CD4-positive, alpha-beta T cell treated with Interleukin-17A for 1 hour (primary cell): Measurements from ENCODE around the gene DOK3.

Source experiments
- DNase-seq: peaks from one replicate; pipeline ENCODE4 v3.0.0-alpha.2; 2020

The DOK3 gene, protein sequence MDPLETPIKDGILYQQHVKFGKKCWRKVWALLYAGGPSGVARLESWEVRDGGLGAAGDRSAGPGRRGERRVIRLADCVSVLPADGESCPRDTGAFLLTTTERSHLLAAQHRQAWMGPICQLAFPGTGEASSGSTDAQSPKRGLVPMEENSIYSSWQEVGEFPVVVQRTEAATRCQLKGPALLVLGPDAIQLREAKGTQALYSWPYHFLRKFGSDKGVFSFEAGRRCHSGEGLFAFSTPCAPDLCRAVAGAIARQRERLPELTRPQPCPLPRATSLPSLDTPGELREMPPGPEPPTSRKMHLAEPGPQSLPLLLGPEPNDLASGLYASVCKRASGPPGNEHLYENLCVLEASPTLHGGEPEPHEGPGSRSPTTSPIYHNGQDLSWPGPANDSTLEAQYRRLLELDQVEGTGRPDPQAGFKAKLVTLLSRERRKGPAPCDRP

DNA sequence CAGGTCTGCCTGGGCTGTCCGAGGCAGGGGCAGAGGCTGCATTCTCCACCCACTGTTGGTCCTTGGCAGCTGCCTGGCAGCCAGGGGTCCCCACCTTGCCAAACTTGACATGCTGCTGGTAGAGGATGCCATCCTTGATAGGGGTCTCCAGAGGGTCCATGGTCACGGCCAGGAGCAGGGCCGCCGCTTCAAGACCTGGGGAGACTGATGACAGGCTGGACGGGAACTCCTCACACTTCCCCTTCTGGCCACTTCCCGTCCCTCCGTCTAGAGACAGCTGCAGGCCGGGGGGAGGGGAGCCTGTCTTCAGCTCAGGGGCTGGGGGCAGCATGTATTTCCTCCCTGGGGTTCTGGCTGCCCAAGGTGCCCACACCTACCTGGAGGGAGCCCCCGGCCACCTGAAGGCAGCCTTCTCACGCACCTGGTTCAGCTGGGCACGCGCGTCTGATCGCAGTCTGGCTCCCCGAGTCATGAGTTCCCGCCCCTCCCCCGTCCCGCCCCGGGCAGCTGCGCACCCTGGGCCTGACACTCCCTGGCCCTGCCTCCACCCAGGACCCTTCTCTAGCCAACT is at the start of gene DOK3:
DOK3 (minus strand) TSS at position 446 of the 571 bp plus-strand sequence; CDS start at position 160, 286 bp downstream.
- DNase-seq = no peak

DNA sequence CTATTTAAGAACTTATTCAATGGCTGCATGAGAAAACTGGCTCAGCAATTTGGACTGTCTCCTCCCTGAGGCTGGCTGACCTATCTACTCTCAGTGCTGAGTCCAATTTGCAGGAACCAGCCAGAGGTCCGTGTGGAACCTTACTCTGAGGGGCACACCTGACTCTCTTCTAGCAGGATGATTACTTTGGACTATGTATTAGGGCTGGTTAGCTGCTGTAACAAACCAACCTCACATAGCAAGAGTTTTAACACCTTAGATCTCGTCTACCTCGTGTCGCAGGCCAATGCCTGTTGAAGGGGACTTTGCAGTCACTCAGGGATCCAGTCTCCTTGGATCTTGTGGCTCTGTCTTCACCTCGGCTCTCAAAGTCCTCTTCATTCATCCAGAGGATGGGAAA is 48.2 kb upstream of the DOK3 start:
- DNase-seq = no peak

DNA sequence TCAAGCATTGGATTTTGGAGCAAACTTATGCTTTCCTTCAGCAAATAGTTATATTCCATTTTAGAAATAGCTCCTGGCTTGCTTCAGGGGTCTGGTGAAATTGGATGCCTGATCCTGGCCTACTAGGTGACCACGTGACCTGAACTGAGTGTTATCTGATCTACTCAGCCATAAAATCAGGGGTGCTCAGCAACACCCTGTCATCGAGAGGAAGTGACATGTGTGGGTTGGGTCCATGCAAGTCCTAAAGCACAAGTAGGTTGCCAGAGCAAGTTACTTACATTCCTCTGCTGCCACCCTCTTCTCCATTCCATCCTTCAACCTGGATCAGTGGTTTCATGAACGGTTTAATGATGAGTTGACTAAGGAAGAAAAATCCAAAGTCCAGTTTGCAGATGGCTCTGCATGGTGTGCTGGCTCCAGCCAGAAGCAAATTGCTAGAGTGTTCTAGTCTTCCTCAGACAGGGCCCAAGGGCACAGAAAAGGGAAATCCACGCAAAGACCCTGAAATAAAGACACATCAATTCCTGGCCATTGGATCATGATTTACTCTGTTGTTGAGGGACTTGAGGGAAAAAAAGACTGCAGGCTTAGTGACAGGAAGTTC is 47.5 kb upstream of the DOK3 start:
- peak; percentile 57 for DNase-seq

DNA sequence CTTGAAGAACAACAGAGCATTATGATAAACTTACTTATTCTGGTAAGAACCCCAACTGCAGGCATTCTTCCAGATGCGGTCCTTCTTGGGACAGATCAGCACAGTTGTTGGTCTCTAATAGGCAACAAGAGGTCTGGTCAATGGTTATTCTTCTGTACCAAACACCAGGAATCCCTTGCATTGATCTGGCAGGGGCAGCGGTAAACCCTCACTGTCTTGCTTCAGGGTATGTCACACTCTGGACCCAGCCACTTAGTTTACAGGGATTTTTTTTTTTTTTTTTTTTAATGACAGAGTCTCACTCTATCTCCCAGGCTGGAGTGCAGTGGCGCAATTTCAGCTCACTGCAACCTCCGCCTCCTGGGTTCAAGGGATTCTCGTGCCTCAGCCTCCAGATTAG is 46.0 kb upstream of the DOK3 start:
- DNase-seq = no peak

DNA sequence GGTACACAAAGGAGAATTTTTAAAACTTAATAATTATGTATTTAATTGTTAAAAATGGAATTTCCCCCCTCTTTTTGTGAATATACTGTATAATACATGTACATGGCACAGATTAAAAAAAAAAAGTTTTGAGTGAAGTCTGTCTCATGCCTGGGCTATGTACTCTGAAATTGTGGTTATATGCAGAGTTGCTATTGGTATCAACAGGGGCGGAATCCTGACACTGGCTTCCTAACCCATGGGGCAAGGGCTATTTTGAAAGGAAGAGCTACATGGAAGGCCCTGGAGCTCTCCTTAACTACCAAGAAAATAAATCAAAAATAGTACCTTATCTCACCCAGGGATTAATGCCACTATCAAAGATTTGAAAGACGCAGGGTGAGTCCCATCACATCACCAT is 45.6 kb upstream of the DOK3 start:
- DNase-seq = no peak

DNA sequence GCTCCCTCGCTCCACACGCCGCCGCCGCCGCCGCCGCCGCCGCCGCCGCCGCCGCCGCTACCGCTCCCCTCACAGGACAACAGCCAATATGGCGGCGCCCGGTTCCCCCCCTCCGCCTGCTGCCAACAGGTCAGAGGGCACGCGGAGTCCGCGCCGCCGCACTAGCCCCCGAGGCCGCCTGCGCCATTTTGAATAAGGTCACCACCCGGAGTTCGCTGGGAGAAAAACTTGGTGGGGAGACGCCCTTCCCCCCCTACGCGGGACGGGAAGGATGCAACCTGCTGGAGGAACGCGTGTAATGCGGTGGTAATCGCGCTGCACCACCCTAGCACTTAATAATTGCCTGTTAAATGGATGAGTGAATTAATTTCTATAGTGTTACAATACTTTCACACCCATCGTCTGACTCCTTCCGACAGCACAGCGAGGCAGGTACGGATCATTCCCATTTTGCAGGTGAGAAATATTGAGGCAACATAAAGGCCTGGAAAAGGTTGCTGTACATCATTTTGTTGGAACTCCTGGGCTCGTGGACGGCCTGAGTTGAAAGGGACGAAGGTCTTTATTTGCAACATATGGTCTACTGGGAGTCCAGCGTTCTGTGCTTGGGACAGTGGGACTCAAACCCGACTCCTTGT is 45.0 kb upstream of the DOK3 start, which contains the start of gene FAM193B:
FAM193B (minus strand) TSS at position 90 of the 638 bp plus-strand sequence. CDS start 105 bp downstream, outside the sequence.
- peak; percentile 96 for DNase-seq

DNA sequence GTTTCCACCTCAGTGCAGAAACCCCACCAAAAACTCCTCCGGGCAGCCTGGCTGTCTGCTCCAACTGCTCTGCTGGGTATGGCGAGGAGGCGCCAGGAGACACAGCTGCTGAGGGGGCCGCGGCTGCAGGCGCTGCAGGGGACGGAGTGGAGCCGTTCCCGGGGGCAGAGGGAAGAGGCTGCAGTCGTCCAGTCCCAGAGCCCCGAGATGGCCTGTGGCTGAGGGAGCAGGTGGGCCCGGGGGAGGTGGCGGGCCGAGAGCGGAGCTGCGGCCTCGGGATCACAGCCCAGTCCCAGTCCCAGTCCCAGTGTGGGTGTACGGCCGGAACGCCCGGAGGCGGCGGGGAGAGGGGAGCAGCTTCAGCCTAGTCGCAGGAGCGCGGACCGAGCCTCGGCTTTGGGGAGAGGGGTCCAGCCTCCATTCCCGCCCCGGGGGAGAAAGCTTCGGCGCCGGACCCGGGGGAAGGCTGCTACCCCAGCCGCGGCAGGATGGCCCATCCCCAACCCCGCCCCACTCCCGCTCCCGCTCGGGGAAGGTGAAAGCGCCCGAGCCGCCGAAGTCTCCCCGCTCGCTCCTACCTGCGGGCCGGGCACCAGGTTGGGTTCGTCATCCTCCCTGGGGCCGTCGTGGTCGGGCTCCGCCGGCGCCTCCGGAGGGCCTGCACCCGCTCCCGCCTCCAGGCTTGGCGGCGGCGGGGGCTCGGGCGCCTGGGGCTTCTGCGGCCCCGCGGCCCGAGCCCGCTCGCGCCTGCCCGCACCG is 44.2 kb upstream of the DOK3 start:
- DNase-seq = no peak

DNA sequence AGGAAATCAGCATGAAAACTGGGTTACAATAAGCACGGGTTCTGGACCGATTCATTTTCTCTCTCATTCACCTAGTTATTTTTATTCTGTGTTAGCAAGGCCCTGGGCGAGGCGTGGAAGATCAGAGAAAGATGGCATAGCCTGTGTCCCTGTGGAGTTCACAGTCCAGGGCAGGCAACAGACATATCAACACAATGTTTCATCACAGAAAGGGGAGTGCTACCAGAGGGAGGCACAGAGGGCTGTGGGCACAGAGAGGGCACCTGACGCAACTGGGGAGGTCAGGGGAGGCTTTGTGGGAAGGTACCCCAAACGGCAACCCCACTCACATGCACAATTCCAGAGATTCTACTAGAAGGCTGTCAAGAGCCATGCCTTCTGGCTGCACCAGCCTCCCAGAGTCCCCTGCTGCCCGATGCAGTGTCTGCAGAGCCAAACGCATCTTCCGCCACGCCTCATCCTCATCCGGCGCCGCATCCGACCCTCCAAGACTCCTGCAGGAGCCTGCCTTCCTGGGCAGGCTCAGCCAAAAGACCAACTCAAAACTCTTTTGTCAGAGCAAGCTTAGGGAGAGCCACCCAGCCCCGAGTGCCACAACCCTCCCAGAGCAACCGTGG is 43.3 kb upstream of the DOK3 start:
- DNase-seq = no peak

DNA sequence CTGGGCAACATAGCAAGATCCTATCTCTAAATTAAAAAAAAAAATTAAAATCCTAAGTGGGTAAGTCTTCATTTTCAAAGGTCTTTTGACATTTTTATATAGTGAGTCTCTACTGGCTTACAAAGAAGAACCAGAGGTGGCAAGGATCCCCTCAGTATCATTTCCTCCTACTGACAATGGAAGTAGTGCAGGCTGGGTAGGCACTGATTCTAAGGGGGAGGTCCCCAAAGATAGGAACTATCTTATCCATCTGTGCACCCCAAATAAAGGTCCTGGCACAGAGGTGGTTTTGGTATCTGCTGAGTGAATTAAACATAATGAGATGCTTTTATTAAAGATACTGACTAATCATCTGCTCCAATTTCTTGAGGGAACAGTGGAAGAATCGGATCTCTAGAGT is 40.5 kb upstream of the DOK3 start:
- no peak for DNase-seq

DNA sequence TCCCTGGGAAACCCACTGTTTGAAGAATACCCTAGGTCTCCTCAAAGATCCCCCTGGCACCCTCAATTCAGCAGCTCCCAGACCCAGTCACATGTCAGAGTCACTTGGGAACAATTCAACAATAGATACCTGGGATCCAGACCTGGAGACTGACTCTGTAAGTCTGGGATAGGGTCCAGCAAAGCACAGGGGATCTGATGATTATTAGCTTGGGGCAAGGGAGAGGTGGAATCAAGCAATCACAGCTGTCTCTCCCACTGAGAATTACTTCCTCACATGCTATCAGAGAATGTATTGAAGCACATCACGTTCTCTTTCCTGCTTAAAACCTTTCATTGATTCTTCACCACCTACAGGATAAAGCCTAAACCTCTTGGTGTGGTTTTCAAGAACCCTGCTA is 38.9 kb upstream of the DOK3 start:
- no peak for DNase-seq

DNA sequence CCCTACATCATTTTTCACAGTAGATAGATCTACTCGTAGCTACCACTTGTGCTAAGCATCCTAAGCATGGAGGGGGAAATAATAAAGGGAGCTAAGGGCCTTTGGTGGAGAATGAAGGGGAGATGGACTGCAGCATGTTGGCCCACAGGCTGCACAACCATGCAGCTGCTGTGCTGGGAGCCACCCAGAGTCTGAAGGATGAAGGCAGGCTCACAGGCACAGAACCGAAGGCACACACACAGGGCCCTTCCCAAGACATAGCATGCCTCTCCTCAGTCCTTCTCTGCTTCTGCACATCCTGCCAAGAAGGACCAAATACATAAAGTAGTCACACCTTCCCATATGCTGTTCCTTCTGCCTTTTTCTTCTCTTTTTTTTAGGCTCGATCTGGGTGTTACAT is 38.1 kb upstream of the DOK3 start:
- DNase-seq = no peak

DNA sequence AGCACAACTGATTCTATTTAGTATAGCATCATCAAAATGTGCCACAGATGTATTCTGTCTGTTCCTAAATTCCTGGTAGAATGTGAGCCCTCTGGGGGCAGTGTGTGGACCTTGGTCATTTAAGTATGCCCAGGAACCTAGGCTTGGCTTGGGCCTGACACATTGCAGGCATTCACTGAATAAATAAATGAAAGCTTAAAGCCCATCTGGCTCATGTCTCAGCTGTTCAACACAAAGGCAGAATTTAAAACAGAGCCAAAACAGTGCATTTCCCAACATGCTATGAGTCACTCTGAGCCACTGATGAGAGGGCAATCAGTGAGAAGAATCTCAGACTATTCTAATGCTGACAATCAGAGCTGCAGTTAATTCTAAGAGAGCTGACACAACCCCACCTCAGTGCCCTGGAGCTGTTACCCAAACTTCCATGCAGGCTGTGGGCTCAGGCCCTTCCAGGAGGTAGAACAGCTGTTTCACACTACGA is 36.7 kb upstream of the DOK3 start:
- no peak for DNase-seq

DNA sequence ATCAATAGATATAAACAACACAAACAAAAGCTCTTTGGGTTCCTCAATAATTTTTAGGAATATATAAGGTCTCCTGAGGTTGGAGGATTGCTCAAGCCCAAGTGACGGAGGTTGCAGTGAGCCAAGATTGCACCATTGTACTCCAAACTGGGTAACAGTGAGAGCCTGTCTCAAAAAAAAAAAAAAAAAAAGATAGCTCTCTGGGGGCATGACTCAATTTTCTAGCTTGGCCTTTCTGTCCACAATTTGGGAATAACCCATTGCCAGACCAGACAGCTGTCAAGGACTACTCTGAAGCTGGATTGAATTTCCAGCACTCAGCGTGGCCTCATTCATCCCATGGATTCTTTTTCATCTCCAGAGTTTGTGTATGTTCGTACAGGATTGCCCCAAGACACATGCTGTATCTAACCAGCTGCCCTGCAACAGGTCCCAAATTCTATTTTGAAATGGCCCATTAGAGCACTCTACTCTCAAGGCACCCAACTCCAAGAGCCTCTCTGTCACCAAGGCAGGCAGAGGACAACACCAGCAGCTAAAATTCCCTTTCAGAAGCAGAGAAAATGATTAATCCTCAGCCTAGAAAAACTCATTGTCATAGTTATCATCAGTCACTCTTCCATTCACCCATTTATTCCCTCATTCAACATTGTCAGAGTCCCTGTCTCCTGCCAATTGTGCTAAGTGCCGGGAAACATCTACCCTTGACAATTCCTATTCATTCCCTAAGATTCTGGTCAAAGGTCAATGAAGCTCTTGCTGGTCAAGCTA is 36.0 kb upstream of the DOK3 start:
- DNase-seq = no peak

DNA sequence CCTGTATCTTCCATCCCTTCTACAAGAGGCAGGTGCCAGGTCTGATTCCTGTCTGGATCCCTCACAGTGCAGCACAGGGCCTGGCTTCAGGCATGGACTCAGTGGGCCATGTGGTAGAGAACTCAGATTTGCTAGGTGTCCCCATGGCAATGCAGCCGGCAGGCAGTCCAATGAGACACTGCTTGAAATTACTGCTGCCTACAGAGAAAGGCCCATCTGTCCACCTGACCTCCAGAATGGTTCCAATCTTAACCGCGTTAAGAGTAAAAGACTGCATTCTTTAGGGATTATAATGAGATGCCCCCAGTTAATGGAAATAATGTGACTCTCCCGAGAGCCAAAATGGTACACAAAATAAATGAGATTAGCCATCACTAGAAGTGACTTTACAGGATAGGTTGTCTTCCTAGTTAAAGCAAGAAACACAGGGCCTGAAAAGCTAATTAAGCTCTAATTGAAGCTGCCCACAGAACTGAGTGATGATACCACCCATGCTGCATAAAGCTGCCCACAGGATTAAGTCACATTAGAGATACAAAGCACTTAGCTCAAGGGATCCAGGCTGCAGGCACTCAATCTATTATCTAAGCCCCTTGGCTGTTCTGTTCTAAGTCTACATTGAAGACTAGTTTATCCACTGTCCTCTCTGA is 33.3 kb upstream of the DOK3 start:
- no peak for DNase-seq

DNA sequence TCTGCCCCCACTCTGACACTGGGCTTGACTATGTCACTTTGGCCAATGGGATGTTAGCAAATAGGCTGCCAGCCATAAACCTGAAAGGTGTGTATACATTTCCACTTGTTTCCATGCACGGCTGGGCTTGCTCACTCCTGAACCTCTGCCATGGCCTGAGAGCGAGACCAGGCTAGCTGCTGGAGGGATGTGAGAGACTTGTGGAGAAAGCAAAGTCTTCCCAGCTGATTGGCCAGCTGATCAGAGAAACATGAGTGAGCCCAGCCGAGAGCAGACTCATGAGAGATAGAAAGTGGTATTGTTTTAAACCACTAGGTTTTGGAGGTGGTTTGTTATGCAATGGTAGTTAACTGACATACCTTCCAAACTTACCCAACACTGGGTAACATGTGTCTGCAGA is 30.8 kb upstream of the DOK3 start:
- no peak for DNase-seq

DNA sequence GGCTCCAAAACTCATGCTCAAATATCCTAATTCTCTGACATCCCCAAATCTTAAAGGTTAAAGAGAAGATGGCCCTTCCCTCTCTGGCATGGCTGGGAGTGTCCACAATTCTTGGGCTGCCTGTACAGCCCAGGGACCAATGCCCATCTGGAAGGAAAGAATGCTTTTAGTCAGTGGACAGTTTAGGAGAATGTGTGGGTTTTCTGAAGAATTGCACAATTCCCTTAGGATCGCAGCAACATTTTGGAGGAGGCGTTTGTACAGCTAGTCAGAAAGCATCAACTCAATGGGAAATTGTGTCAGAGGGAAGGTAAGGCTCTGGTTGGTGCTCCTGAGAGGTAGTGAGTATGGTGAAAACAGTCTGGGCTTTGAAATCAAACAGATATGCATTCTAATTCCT is 29.8 kb upstream of the DOK3 start:
- DNase-seq = no peak

DNA sequence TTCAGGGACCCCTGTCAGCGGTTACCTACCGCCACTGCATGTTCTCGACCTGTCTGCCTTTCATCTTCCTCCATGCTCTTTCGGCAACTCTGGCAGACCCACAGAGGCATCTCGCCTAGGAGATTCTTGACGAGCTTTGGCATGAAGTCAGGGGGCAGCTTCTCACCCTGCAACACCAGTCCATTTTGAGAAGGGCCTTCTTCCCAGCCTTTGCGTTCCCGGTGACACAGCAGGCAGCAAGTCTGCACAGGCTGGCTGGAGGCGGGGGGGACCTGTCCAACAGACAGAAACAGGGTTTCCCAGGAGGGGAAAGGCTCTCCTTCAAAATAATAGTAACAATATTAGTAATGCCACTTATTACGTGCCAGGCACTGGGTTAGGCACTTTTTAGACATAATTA is 29.2 kb upstream of the DOK3 start:
- no peak for DNase-seq

DNA sequence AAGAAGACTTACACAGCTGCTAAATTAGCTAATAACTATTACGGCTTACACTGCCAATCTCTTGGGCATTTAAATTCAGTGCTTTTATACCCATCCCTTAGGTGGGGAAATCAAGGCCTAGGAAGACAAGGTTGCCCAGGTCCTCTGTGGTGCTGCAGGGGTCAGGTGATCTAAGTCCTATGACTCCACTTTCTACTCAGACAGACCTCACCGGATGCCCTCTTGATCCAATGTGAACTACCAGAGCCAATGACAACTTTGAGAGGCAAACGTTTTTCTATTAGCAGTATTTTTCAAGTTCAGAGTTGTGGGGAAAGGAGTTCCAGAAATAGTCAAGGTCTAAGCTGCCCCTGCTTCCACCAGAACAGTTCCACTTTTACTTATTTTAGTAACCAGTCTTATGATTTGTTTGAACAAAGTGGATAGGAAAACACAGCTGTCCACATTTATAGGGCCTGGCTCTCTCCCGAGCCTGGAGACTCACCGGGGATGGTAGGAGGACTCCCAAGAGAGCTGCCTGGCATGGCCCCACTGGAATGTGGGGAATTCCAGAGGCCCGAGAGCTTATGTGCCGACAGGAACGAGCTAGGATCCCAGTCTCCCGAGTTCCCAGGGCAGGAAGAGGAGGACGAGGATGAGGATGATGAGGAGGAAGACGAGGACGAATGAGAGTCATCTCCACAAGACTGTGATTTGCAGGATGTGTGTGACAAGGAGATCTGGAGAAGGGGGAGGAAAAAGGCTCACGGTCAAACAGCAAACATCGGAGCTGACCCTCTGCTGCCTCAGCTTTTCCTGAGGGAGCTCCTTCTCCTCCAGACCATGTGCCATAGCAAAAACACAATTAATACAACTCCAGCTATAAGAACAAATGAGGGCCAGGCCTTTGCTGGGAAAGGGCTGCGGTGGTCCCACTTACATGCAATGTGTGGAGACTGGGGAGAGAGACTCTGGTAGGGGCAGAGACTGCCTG is 28.0 kb upstream of the DOK3 start:
- no peak for DNase-seq

DNA sequence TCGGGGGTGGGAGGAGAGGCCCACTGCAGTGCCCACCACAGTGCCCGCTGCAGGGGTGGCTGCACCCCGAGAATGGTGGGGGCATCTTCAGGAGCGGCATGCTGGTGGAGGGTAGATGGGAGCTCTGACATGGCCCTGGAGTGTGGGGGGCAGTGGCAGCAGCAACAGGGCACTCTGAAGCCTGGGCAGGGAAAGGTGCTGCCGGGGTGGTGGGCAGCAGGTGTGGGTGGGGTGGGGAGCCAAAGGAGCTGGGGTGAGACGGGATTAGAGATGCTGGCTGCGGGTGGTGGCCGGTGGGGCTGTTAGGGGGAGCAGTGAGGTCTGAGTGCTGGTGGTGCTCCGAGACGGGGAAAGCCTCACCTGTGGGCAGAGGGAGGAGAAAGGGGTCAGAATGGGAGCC is 26.8 kb upstream of the DOK3 start:
- no peak for DNase-seq

DNA sequence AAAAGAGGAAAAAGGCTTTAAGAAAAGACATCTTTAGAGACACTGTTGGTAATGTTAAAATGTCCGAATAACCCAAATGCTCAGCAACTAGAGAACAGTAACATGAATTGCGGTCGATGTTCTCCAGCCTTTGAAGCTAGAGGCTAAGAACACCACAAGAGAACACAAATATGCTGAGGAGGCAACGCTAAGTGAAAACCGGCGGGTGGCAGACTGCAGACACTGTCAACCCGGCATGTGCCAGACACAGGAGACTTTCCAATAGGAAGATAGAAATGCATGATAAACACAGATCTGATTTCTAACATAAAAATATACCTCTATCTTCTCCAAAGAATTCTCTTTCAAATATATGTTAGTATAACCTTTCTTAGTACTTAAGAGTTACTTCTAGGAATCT is 25.5 kb upstream of the DOK3 start:
- no peak for DNase-seq
